ENCODE data around the gene CDH4.

DNA sequence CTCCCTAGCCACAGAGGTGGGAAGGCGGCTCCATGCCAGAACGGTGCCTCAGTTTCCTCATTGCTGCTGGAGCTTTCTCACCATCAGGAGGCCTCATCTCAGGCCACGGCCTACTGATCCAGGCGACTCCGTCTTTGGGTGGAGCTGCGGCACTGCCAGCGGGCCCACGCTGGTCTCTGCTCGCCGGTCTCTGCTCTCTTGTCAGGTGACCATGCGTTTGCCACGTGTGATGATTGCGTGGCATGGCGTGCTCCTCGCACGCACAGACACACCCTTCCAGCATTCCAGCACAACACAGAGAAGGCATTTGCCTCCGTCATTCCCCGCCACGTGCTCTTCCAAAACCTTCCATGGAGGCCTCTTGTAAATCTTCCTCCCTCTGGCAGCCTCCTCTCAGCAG is 271.1 kb downstream of the CDH4 start:
- TF ChIP-seq, protein P1, sequence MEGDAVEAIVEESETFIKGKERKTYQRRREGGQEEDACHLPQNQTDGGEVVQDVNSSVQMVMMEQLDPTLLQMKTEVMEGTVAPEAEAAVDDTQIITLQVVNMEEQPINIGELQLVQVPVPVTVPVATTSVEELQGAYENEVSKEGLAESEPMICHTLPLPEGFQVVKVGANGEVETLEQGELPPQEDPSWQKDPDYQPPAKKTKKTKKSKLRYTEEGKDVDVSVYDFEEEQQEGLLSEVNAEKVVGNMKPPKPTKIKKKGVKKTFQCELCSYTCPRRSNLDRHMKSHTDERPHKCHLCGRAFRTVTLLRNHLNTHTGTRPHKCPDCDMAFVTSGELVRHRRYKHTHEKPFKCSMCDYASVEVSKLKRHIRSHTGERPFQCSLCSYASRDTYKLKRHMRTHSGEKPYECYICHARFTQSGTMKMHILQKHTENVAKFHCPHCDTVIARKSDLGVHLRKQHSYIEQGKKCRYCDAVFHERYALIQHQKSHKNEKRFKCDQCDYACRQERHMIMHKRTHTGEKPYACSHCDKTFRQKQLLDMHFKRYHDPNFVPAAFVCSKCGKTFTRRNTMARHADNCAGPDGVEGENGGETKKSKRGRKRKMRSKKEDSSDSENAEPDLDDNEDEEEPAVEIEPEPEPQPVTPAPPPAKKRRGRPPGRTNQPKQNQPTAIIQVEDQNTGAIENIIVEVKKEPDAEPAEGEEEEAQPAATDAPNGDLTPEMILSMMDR (IDR thresholded peaks at IDR 0.05): no peak
- TF ChIP-seq POLR2AphosphoS5 (IDR thresholded peaks at IDR 0.05): no peak

All from upper lobe of left lung (tissue), 4 donors.